SU-DHL-6 (cell line): Measurements from ENCODE around the gene HOXA10.

Experiments
- H2AFZ ChIP-seq: fragments of 200-600 bp; sonication (generic); 2 replicates; pipeline ENCODE4 v1.6.1; 2014; ENCODE audit warnings: low read depth, mild to moderate bottlenecking, moderate library complexity, mixed read lengths, antibody characterized with exemption, low read length; ENCODE audit not compliant: severe bottlenecking
- H3F3A ChIP-seq: fragments of 200-600 bp; shearing (Covaris generic); 2 replicates; pipeline ENCODE4 v1.6.0; 2016; ENCODE audit warnings: antibody characterized with exemption, mild to moderate bottlenecking; ENCODE audit not compliant: insufficient read depth
- H3K27ac ChIP-seq: fragments of 200-600 bp; sonication (generic); 2 replicates; pipeline ENCODE4 v1.5.1; 2016; ENCODE audit warnings: low read depth, mild to moderate bottlenecking, low read length, moderate library complexity, mixed read lengths
- H3K27me3 ChIP-seq: fragments of 200-600 bp; sonication (generic), shearing (Covaris generic); 2 replicates; pipeline ENCODE4 v1.6.0; 2014; ENCODE audit warnings: mild to moderate bottlenecking, low read length
- H3K36me3 ChIP-seq: fragments of 200-600 bp; sonication (generic); 2 replicates; pipeline ENCODE4 v1.6.1; 2014; ENCODE audit warnings: mild to moderate bottlenecking, low read length, mixed read lengths
- H3K4me2 ChIP-seq: fragments of 300-600, 200-600 bp; shearing (Covaris generic), sonication (generic); 2 replicates; pipeline ENCODE4 v1.6.0; 2014; ENCODE audit warnings: low read length, low read depth, mild to moderate bottlenecking; ENCODE audit not compliant: poor library complexity, severe bottlenecking
- H3K4me3 ChIP-seq: fragments of 200-600 bp; sonication (generic); 2 replicates; pipeline ENCODE4 v1.5.1; 2014; ENCODE audit warnings: antibody characterized with exemption, low read length, mild to moderate bottlenecking, mixed read lengths; ENCODE audit not compliant: insufficient read depth, poor library complexity, severe bottlenecking
- H3K79me2 ChIP-seq: fragments of 200-600 bp; sonication (generic); 2 replicates; pipeline ENCODE4 v1.6.1; 2014; ENCODE audit warnings: mild to moderate bottlenecking, low read length, moderate library complexity; ENCODE audit not compliant: insufficient read depth
- H3K9ac ChIP-seq: fragments of 200-600 bp; sonication (generic); 2 replicates; pipeline ENCODE4 v1.7.0; 2014; ENCODE audit warnings: mild to moderate bottlenecking, low read length
- H3K9me2 ChIP-seq: fragments of 200-600 bp; sonication (generic); replicated peaks from 2 replicates; pipeline ENCODE4 v1.6.1; 2014; ENCODE audit warnings: low read length; ENCODE audit not compliant: insufficient read depth
- H3K9me3 ChIP-seq: fragments of 200-600 bp; sonication (generic); 2 replicates; pipeline ENCODE4 v1.6.1; 2014; ENCODE audit warnings: low read length, mixed read lengths; ENCODE audit not compliant: insufficient read depth
- H4K20me1 ChIP-seq: fragments of 200-600 bp; sonication (generic); 2 replicates; pipeline ENCODE4 v1.6.1; 2014; ENCODE audit warnings: low read depth, mild to moderate bottlenecking, antibody characterized with exemption, low read length, moderate library complexity, mixed read lengths
- CTCF ChIP-seq: fragments of 200-600 bp; sonication (generic); IDR thresholded peaks from one replicate; pipeline ENCODE4 v1.5.1; 2017; ENCODE audit warnings: antibody characterized with exemption, mild to moderate bottlenecking, low read length, moderate library complexity; ENCODE audit not compliant: insufficient read depth, poor library complexity, severe bottlenecking
- EZH2phosphoT487 ChIP-seq: fragments of 200-600 bp; sonication (generic), shearing (Covaris generic); conservative IDR thresholded peaks from 2 replicates; pipeline ENCODE4 v1.6.1; 2018; ENCODE audit warnings: mild to moderate bottlenecking, antibody characterized with exemption, low read length, moderate library complexity, mixed read lengths

HOXA10 gene

GRCh38 chr7:27122077-27122910, 51.8 kb downstream of the HOXA10 start:
- Histone ChIP-seq H2AFZ (no peak overlapping the region), H3K36me3 (no peaks in the 10 kb centered on the region), H3K27ac (no peak overlapping the region), H3K9me3 (no peaks in the 10 kb centered on the region), H3K9ac (no peak overlapping the region), H3K9me2 (no peaks in the 10 kb centered on the region), H3K27me3 (no peaks in the 10 kb centered on the region), H3K4me3 (no peak overlapping the region), H3K4me2 (no peak overlapping the region), H3K79me2 (no peaks in the 10 kb centered on the region), H4K20me1 (no peaks in the 10 kb centered on the region), H3F3A (no peaks in the 10 kb centered on the region)
- no peak for TF ChIP-seq CTCF
- TF ChIP-seq EZH2phosphoT487 = no peak

GRCh38 chr7:27121684-27122076, 52.4 kb downstream of the HOXA10 start:
- H3K79me2 ChIP-seq = no peaks in the 10 kb centered on the region
- no peaks in the 10 kb centered on the region for H3K9me2 ChIP-seq
- no peaks in the 10 kb centered on the region for H4K20me1 ChIP-seq
- H3K27ac ChIP-seq = no peak overlapping the region
- TF ChIP-seq EZH2phosphoT487 (no peak), CTCF (no peak)
- no peak overlapping the region for H3K4me3 ChIP-seq
- no peaks in the 10 kb centered on the region for H3K36me3 ChIP-seq
- no peaks in the 10 kb centered on the region for H3F3A ChIP-seq
- no peak overlapping the region for H3K4me2 ChIP-seq
- no peaks in the 10 kb centered on the region for H3K27me3 ChIP-seq
- no peak overlapping the region for H3K9ac ChIP-seq
- no peaks in the 10 kb centered on the region for H3K9me3 ChIP-seq
- H2AFZ ChIP-seq = no peak overlapping the region
